Hematopoietic multipotent progenitor cell treated with erythropoietin and hydrocortisone succinate and interleukin-3 and kit ligand, for 8 days (in vitro differentiated cells): ENCODE results near the gene LYZL2.

Experiments
- DNase-seq: peaks from one replicate; pipeline ENCODE4 v3.0.0-alpha.2; 2015

The LYZL2 gene

GRCh38 chr10:30589441-30589840 is 40.1 kb downstream of the LYZL2 start:
- DNase-seq, result no peak

- peak; percentile 39 for DNase-seq
These were observed 42.0 kb downstream of the LYZL2 start for GRCh38 chr10:30587522-30588031.

GRCh38 chr10:30586828-30587227 is 42.7 kb downstream of the LYZL2 start:
- no peak for DNase-seq

- peak; percentile 34 for DNase-seq
These were observed 45.7 kb downstream of the LYZL2 start for GRCh38 chr10:30583778-30584415.

GRCh38 chr10:30581779-30582380 is 47.7 kb downstream of the LYZL2 start:
- DNase-seq, result peak; percentile 57

GRCh38 chr10:30580676-30581075 is 48.9 kb downstream of the LYZL2 start:
- DNase-seq, result no peak

- no peak for DNase-seq
These were observed 49.3 kb downstream of the LYZL2 start for GRCh38 chr10:30580241-30580640.

GRCh38 chr10:30579574-30579973 is 50.0 kb downstream of the LYZL2 start:
- DNase-seq, result no peak

GRCh38 chr10:30577048-30577447 is 52.5 kb downstream of the LYZL2 start:
- no peak for DNase-seq

- no peak for DNase-seq
These were observed 52.9 kb downstream of the LYZL2 start for GRCh38 chr10:30576641-30577040.

- DNase-seq, result no peak
These were observed 55.1 kb downstream of the LYZL2 start for GRCh38 chr10:30574432-30574796.

GRCh38 chr10:30573721-30574431 is 55.7 kb downstream of the LYZL2 start:
- DNase-seq, result no peak

- DNase-seq, result no peak
These were observed 64.1 kb downstream of the LYZL2 start for GRCh38 chr10:30565449-30565848.

GRCh38 chr10:30562787-30563186 is 66.8 kb downstream of the LYZL2 start:
- peak; percentile 31 for DNase-seq
